IPS-18c (cell line): Measurements from ENCODE around the gene CYB561A3.

Experiments
- H3K4me3 ChIP-seq: 2 replicates; pipeline ENCODE4 v1.7.0; 2013; ENCODE audit warnings: low read depth, mild to moderate bottlenecking, low read length, moderate library complexity; ENCODE audit not compliant: insufficient read depth
- H3K9me3 ChIP-seq: one replicate; pipeline ENCODE4 v1.6.1; 2013; ENCODE audit warnings: mild to moderate bottlenecking, low read length, moderate library complexity; ENCODE audit not compliant: control insufficient read depth, insufficient read depth

Gene CYB561A3

DNA sequence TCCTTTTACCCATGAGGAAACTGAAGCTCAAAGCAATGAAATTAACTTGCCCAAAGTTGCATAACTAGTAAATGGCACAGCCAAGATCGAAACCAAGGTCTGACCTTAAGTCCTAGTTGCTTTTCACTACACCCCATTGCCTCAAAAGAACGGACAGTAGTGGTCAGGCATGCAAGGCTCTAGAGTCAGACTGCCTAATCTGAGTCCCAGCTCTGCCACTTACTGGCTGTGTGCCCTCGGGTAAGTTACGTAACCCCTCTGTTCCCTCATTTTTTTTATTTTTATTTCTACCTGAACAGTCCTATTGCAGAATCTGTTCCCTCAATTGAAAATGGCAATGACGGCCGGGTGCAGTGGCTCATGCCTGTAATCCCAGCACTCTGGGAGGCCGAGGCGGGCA, 9.6 kb downstream of the CYB561A3 start:
- Histone ChIP-seq H3K9me3 (no peaks in the 10 kb centered on the region), H3K4me3 (no peak overlapping the region)

DNA sequence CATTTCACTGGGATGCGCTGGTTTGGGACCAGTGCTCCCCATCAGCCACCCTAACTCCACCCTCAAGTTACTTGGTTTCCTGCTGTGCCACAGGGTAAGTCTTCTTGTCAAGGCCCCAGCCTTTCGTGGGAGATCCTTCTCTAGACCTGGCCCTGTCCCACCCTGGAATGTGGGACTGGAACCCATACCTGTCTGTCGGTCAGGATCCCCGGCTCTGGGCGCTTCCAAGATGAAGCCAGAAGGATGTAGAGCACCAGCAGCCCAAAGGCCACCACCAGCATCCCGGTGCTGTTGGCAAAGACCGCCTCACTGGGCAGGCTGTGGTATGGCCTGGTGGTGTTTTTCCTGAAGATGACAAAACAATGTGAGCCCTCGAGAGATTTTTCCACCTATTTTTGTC, 10.9 kb downstream of the CYB561A3 start:
- no peak overlapping the region for H3K4me3 ChIP-seq
- H3K9me3 ChIP-seq, result no peaks in the 10 kb centered on the region

DNA sequence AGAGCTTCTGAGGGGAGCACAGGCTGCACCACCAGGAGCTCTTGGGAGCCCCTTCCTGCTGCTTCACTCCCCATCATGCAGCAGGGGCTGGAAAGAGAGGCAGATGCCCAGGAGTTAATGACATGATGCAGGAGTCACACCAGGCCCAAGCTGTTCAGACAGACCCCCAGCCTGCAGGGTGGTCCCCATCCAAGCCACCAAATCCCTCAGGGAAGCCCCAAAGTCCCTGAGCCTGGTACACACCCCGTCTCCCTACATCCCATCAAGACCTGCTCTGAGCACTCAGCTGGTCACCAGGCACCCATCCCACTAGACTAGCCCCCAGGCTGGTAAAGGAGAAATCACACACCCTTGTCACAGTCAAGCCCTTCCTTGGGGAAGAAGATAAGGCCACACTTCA, 11.3 kb downstream of the CYB561A3 start:
- H3K9me3 ChIP-seq, result no peaks in the 10 kb centered on the region
- H3K4me3 ChIP-seq, result no peak overlapping the region

DNA sequence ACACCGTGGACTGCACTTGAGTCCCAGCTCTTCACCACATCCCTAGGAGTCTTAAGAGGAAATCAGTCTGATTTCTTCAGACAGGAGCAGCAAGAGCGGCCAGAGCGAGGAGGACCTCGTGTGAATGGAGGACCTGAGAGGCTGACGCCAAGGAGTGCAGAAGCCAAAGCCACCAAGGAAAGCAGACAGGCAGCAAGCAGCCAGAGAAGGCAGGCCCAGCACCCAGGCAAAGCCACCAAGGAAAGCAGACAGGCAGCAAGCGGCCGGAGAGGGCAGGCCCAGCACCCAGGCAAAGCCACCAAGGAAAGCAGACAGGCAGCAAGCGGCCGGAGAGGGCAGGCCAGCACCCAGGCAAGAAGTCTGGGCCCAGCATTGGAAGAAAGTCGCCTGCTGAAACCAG, 11.8 kb downstream of the CYB561A3 start:
- H3K9me3 ChIP-seq, result no peaks in the 10 kb centered on the region
- H3K4me3 ChIP-seq, result no peak overlapping the region; the same call in 1 of the 2 replicates

- H3K4me3 ChIP-seq, result no peak overlapping the region
- no peaks in the 10 kb centered on the region for H3K9me3 ChIP-seq
Measured at GRCh38 chr11:61349189-61349751, 12.4 kb downstream of the CYB561A3 start.

GRCh38 chr11:61347916-61348461, 13.7 kb downstream of the CYB561A3 start:
- Histone ChIP-seq H3K9me3 (no peaks in the 10 kb centered on the region), H3K4me3 (no peak overlapping the region)

GRCh38 chr11:61345954-61346843, 15.5 kb downstream of the CYB561A3 start:
- H3K9me3 ChIP-seq, result no peaks in the 10 kb centered on the region
- no peak overlapping the region for H3K4me3 ChIP-seq

DNA sequence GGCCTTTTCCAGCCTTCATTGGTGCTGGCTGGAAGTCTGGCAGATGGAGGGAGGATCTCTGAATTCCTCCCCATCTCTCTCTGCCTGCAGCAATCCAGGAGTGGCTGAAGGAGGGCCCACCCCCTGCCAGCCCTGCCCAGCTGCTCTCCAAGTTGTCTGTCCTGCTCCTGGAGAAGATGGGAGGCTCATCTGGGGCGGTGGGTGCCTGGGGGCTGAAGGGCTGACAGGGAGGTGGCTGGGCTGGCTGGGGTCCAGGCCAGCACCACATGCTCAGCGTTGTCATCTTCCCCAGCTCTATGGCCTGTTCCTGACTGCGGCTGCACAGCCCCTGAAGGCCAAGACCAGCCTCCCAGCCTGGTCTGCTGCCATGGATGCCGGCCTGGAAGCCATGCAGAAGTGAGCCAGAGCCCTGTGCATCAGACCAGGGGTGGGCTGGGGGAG, 16.5 kb downstream of the CYB561A3 start:
- H3K9me3 ChIP-seq, result no peaks in the 10 kb centered on the region
- no peak overlapping the region for H3K4me3 ChIP-seq

- no peaks in the 10 kb centered on the region for H3K9me3 ChIP-seq
- H3K4me3 ChIP-seq, result no peak overlapping the region
Measured at GRCh38 chr11:61343792-61344745, 17.6 kb downstream of the CYB561A3 start.

DNA sequence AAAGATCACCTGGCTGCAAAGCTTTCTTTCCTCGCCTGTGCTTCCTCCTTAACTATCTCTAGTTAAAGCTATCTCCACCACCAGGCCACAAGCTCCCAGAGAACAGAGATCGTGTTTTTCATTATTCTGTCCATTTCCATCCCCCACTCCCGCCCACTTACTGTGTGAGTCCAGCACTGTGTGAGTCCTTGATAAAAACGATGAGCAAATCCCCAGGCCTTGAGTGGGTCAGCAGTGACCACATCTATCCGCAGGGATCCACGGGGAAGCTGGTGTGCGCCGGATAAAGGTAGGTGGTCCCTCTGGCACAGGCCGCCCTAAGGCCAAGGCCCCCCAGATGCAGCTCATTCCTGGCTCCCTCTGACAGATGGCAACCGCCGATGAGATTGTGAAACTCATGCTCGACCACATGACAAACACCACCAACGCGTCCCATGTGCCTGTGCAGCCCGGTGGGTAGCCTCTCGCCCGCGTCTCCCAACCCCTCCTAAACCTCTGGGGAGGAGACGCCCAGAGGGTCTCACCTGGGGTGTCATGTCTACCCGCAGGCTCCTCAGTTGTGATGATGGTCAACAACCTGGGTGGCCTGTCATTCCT, 19.4 kb downstream of the CYB561A3 start:
- Histone ChIP-seq H3K4me3 (no peak overlapping the region), H3K9me3 (no peaks in the 10 kb centered on the region)

DNA sequence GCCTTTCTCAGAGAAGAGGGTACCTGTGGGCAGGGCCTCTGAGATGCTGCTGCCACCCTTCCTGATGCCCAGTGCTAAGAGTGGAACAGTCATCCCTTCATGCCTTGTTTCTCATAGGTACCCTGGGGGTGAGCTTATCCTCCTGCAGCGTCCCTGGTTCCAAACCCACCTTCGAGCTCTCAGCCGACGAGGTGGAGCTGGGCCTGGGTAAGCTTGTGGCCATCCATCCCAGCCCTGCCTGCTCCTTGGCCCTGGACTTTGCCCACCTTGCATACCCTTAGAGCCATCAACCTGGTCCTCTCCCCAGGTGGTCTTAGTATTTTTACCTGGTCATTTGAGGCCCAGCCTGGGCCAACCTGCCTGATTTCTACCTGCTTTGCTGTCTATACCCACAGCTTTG, 20.0 kb downstream of the CYB561A3 start:
- no peak overlapping the region for H3K4me3 ChIP-seq
- no peaks in the 10 kb centered on the region for H3K9me3 ChIP-seq

DNA sequence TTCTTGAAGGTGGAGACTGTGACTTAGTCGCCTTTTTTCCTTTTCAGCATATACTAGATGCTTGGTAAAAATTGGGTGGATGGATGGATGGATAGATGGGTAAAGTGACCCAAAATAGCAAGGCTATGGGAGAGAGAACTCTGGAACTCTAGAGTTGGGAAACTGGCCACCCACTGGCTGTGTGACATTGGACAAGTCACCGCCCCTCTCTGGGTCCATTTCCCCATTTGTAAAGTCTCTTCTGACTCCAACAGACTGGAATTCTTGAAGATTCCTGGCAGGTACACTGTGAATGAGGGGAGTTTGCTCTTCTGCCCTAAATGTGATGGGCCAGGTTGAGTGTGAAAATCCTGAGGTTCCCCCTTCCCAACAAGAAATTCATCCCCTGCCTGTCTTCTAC, 20.7 kb downstream of the CYB561A3 start:
- Histone ChIP-seq H3K4me3 (no peak overlapping the region), H3K9me3 (no peaks in the 10 kb centered on the region)

DNA sequence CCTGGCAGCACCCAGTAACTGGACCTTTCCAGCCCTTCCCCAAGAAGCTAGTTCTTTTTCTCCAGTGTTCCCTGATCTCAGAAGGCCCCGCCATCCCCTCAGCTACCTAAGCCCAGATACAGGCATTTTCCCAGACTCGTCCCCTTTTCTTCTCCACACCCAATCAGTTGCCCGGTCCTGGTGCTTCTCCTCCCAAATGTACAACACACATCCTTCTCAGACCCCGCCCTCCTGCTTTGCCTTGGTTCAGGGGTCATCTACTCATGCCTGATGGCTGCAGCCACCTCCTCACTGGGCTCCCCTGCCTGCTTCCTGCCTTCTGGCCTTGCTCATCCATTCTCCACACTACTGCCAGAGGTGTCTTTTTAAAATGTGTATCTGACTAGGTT, 22.2 kb downstream of the CYB561A3 start:
- no peaks in the 10 kb centered on the region for H3K9me3 ChIP-seq
- H3K4me3 ChIP-seq, result no peak overlapping the region

DNA sequence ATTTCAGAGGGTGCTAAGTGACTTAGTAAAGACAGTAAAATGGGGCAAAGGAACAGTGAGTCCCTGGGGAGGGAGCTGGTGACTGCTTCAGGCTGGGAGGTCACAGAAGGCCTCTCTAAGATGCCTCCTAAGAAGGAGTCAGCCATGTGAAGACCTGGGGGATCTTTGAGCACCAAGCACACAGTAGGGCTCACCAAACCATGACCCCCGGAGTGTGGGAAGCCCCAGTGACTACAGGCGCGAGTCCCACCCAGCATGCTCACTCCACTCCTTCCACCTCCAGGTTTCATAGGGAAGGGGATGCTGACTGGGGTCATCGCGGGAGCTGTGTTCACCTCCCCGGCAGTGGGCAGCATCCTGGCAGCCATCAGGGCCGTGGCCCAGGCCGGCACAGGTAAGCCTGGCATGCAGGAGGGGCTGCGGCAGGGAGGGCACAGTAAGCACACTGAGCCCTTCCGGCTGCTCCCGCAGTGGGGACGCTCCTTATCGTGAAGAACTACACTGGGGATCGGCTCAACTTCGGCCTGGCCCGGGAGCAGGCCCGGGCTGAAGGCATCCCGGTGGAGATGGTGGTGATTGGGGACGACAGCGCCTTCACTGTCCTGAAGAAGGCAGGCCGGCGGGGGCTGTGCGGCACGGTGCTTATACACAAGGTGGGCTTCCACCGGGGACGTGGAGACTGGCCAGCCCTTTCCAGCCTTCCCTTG, 22.7 kb downstream of the CYB561A3 start:
- H3K4me3 ChIP-seq, result no peak overlapping the region

DNA sequence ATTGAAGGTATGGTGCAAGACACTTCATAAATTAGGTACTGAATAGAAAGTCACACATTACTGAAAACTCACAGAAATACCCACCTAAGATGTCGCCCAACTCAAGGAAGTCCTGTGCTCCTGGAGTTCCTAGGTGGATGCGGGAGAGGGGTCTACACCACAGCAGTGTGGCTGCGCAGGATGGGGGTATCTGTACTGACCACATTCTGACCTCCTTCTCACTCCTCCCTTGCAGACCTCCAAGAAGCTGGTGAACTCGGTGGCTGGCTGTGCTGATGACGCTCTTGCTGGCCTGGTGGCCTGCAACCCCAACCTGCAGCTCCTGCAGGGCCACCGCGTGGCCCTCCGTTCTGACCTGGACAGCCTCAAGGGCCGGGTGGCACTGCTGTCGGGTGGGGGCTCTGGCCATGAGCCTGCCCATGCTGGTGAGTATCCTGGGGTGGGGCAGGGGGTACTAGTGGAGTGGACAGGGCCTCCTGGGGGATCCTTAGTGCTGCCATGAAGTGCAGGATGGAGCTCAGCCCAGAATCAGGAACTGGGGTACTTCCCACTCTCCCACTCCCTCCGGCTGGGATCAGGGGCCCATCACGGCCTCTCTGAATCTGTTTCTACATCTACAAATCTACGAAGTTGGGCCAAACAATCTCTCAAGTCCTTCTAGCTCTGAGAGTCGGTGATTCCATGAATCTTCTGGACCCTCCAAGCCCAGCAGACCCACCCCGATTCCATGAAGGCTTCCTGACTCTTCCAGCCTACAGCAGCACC, 23.8 kb downstream of the CYB561A3 start:
- Histone ChIP-seq H3K4me3 (no peak overlapping the region), H3K9me3 (no peaks in the 10 kb centered on the region)

More for the DNA sequence above, 22.7 kb downstream of the CYB561A3 start:
- H3K9me3 ChIP-seq, result no peaks in the 10 kb centered on the region
